Astrocyte (in vitro differentiated cells and primary cell): ENCODE data around the gene CSF1.

ENCODE experiments used
- CTCF ChIP-seq: IDR thresholded peaks from 2 replicates; pipeline ENCODE4 v1.5.1; 2011; ENCODE audit warnings: low read depth, mild to moderate bottlenecking, inconsistent platforms, low read length, moderate library complexity; ENCODE audit not compliant: insufficient read depth
- EZH2 ChIP-seq: IDR thresholded peaks from 2 replicates; pipeline ENCODE4 v1.6.1; 2012; ENCODE audit warnings: mild to moderate bottlenecking, low read length, inconsistent platforms; ENCODE audit not compliant: insufficient read depth

GRCh38 chr1:109893532-109894171 lies 17.0 kb upstream of the CSF1 start:
- no peak for TF ChIP-seq CTCF
- no peak for TF ChIP-seq EZH2
